PC-3 (cell line): ENCODE data around the gene HNRNPAB. TPM values are rescaled to one million over a fixed set of nuclear protein-coding genes. Genes with fewer than 3 reads are reported as not detected.
"Not testable (repeated sequence)": the region's sequence is repeated elsewhere in the genome, so short reads cannot be mapped to it uniquely, and the experiment has no call there.

Experiments used
- ATAC-seq: fragments of 200-7000 bp; cut with Tn5 transposase; 2 replicates; pipeline ENCODE4 v1.9.1; 2020; ENCODE audit warnings: mild to moderate bottlenecking, moderate library complexity
- BruUV-seq: library from RNA; stranded (reverse); fragments of 400-500 nt; replicated peaks from 2 replicates; lab custom pipeline; 2021; lab: Mats Ljungman, UMichigan
- CTCF ChIA-PET: fragments of 300-600 bp; sonication (Branson Sonifier 250); formaldehyde crosslinking; loops from one replicate; lab custom pipeline; 2022; ENCODE audit warnings: antibody characterized with exemption; lab: Charles Lee
- POLR2A ChIA-PET: fragments of 300-600 bp; sonication (Branson Sonifier 250); formaldehyde crosslinking; loops from one replicate; lab custom pipeline; 2022; ENCODE audit warnings: antibody characterized with exemption; ENCODE audit not compliant: unreplicated experiment; lab: Charles Lee
- DNase-seq: peaks from one replicate; pipeline ENCODE4 v3.0.0-alpha.2; 2015
- H2AFZ ChIP-seq: fragments of 300-600 bp; sonication (generic); 2 replicates; pipeline ENCODE4 v1.6.0; 2016; ENCODE audit warnings: antibody characterized with exemption, low read length
- H3F3A ChIP-seq: fragments of 300-600 bp; sonication (generic); one replicate; pipeline ENCODE4 v1.6.0; 2017; ENCODE audit warnings: antibody characterized with exemption, low read length, control low read depth, mild to moderate bottlenecking; ENCODE audit not compliant: unreplicated experiment
- H3K27ac ChIP-seq: fragments of 300-600 bp; sonication (generic); 2 replicates; pipeline ENCODE4 v1.5.1; 2016; ENCODE audit warnings: mild to moderate bottlenecking, low read length
- H3K27me3 ChIP-seq: fragments of 300-600 bp; sonication (generic); 2 replicates; pipeline ENCODE4 v1.6.1; 2016; ENCODE audit warnings: low read length, mixed read lengths
- H3K36me3 ChIP-seq: fragments of 300-600 bp; sonication (generic); 2 replicates; pipeline ENCODE4 v1.6.1; 2016; ENCODE audit warnings: low read depth, mixed run types, low read length, mixed read lengths
- H3K4me1 ChIP-seq: fragments of 300-600 bp; sonication (generic); 2 replicates; pipeline ENCODE4 v1.5.1; 2016; ENCODE audit warnings: low read length; ENCODE audit not compliant: insufficient read depth
- H3K4me2 ChIP-seq: fragments of 300-600 bp; sonication (generic); 2 replicates; pipeline ENCODE4 v1.6.0; 2016; ENCODE audit warnings: low read length
- H3K4me3 ChIP-seq: fragments of 300-600 bp; sonication (generic); 2 replicates; pipeline ENCODE4 v1.5.1; 2016; ENCODE audit warnings: mild to moderate bottlenecking, low read length, mixed read lengths
- H3K79me2 ChIP-seq: fragments of 300-600 bp; sonication (generic); 2 replicates; pipeline ENCODE4 v1.6.1; 2017; ENCODE audit warnings: low read length, mixed read lengths
- H3K9ac ChIP-seq: fragments of 300-600 bp; sonication (generic); 2 replicates; pipeline ENCODE4 v1.6.0; 2016; ENCODE audit warnings: mild to moderate bottlenecking, low read length
- H3K9me2 ChIP-seq: fragments of 300-600 bp; sonication (generic); replicated peaks from 2 replicates; pipeline ENCODE4 v1.6.1; 2016; ENCODE audit warnings: mixed run types, low read length, mixed read lengths
- H3K9me3 ChIP-seq: fragments of 300-600 bp; sonication (generic); 2 replicates; pipeline ENCODE4 v1.6.1; 2016; ENCODE audit warnings: low read length, mixed read lengths
- H4K20me1 ChIP-seq: fragments of 300-600 bp; sonication (generic); 2 replicates; pipeline ENCODE4 v1.6.1; 2016; ENCODE audit warnings: low read length, mixed read lengths
- CTCF ChIP-seq: fragments of 300-600 bp; sonication (generic); conservative IDR thresholded peaks from 2 replicates; pipeline ENCODE4 v1.5.1; 2017; ENCODE audit warnings: antibody characterized with exemption, low read depth, mild to moderate bottlenecking, low read length
- EZH2 ChIP-seq: fragments of 300-600 bp; sonication (generic); IDR thresholded peaks from one replicate; pipeline ENCODE4 v1.6.1; 2017; ENCODE audit warnings: antibody characterized with exemption, mild to moderate bottlenecking, low read length; ENCODE audit not compliant: unreplicated experiment
- EZH2phosphoT487 ChIP-seq: fragments of 300-600 bp; sonication (generic); IDR thresholded peaks from 2 replicates; pipeline ENCODE4 v1.6.1; 2018; ENCODE audit warnings: mild to moderate bottlenecking, antibody characterized with exemption, low read length, borderline replicate concordance
- intact Hi-C: fragments of 100-400 bp; cut with micrococcal nuclease; formaldehyde crosslinking; loops from 2 replicates; pipeline ENCODE4 v1.9.0; 2023
- total RNA-seq: library from RNA; depleted of rRNA; stranded (reverse); fragments of >200 nt; gene quantifications from 2 replicates; pipeline ENCODE4 v1.2.3, GENCODE V29; 2014

Gene HNRNPAB
- total RNA-seq, 1 experiment from 2014 or later, result 231 TPM

- H3K4me3 ChIP-seq, result no peak overlapping the region
- no peak for DNase-seq
- ATAC-seq, result no peak
- H2AFZ ChIP-seq, result no peak overlapping the region
- peaks cover 9% of the 10 kb centered on the region; the same call in 1 of the 2 replicates for H3K4me1 ChIP-seq
- no peak overlapping the region for H3K9ac ChIP-seq
- ChIA-PET CTCF (no interaction called here), POLR2A (no interaction called here)
- no peak for TF ChIP-seq EZH2phosphoT487
- TF ChIP-seq EZH2, result no peak
- TF ChIP-seq CTCF, result no peak
- H3K27ac ChIP-seq, result no peak overlapping the region
- H3K4me2 ChIP-seq, result no peak overlapping the region
- no peaks in the 10 kb centered on the region for H3K36me3 ChIP-seq
- no TSS peak for BruUV-seq
- intact Hi-C loops, result no loop called here
- H3K9me3 ChIP-seq, result no peaks in the 10 kb centered on the region
- no peaks in the 10 kb centered on the region for H3F3A ChIP-seq
- no peaks in the 10 kb centered on the region for H3K27me3 ChIP-seq
- H4K20me1 ChIP-seq, result no peaks in the 10 kb centered on the region
- H3K9me2 ChIP-seq, result no peaks in the 10 kb centered on the region
- H3K79me2 ChIP-seq, result no peaks in the 10 kb centered on the region
Measured at GRCh38 chr5:178238313-178238635, 33.9 kb downstream of the HNRNPAB start.

- H3F3A ChIP-seq, result no peaks in the 10 kb centered on the region
- no peaks in the 10 kb centered on the region for H3K27me3 ChIP-seq
- DNase-seq, result no peak
- BruUV-seq, result no TSS peak
- ATAC-seq, result no peak
- intact Hi-C loops, result no loop called here
- no peaks in the 10 kb centered on the region for H3K9me3 ChIP-seq
- no peak overlapping the region for H2AFZ ChIP-seq
- ChIA-PET POLR2A (no interaction called here), CTCF (no interaction called here)
- H3K79me2 ChIP-seq, result no peaks in the 10 kb centered on the region
- H3K9me2 ChIP-seq, result no peaks in the 10 kb centered on the region
- peaks cover 9% of the 10 kb centered on the region; the same call in 1 of the 2 replicates for H3K4me1 ChIP-seq
- no peaks in the 10 kb centered on the region for H3K36me3 ChIP-seq
- H3K4me3 ChIP-seq, result no peak overlapping the region
- no peak overlapping the region for H3K4me2 ChIP-seq
- no peaks in the 10 kb centered on the region for H4K20me1 ChIP-seq
- H3K27ac ChIP-seq, result no peak overlapping the region
- no peak overlapping the region for H3K9ac ChIP-seq
- TF ChIP-seq EZH2phosphoT487 (no peak), CTCF (no peak), EZH2 (no peak)
Measured at GRCh38 chr5:178238711-178239592, 34.6 kb downstream of the HNRNPAB start.

GRCh38 chr5:178239626-178240301 is 35.4 kb downstream of the HNRNPAB start:
- H4K20me1 ChIP-seq, H3F3A ChIP-seq, H3K79me2 ChIP-seq, H3K27me3 ChIP-seq, H3K9me3 ChIP-seq, H3K9me2 ChIP-seq, H3K4me1 ChIP-seq, H3K36me3 ChIP-seq, H3K4me2 ChIP-seq, ATAC-seq, H3K4me3 ChIP-seq, DNase-seq, H2AFZ ChIP-seq, POLR2A ChIA-PET, H3K9ac ChIP-seq, H3K27ac ChIP-seq, CTCF ChIA-PET, intact Hi-C loops, BruUV-seq: not testable (repeated sequence)
